ENCODE measurements around the gene BMPR1A.

BMPR1A gene

GRCh38 chr10:86833969-86834368 is 77.5 kb downstream of the BMPR1A start:
- H3K4me3 ChIP-seq (ENCODE audit: low read length) = no peak overlapping the region
- TF ChIP-seq CTCF (conservative IDR thresholded peaks at IDR 0.05; ENCODE audit: low read depth, low read length) = no peak
- no peak for DNase-seq (ENCODE audit: low read depth)

- no peak for TF ChIP-seq CTCF (conservative IDR thresholded peaks at IDR 0.05; ENCODE audit: low read depth, low read length)
- H3K4me3 ChIP-seq (ENCODE audit: low read length) = no peak overlapping the region
- DNase-seq (ENCODE audit: low read depth) = no peak
Observed at GRCh38 chr10:86836044-86836443, 79.6 kb downstream of the BMPR1A start.

- TF ChIP-seq CTCF (conservative IDR thresholded peaks at IDR 0.05; ENCODE audit: low read depth, low read length) = no peak
- DNase-seq (ENCODE audit: low read depth) = no peak
- H3K4me3 ChIP-seq (ENCODE audit: low read length) = no peak overlapping the region
Observed at GRCh38 chr10:86837663-86838062, 81.2 kb downstream of the BMPR1A start.

GRCh38 chr10:86840498-86840897 is 84.1 kb downstream of the BMPR1A start:
- no peak for DNase-seq (ENCODE audit: low read depth)
- no peak overlapping the region for H3K4me3 ChIP-seq (ENCODE audit: low read length)
- no peak for TF ChIP-seq CTCF (conservative IDR thresholded peaks at IDR 0.05; ENCODE audit: low read depth, low read length)

GRCh38 chr10:86846088-86846487 is 89.7 kb downstream of the BMPR1A start:
- DNase-seq (ENCODE audit: low read depth) = no peak
- H3K4me3 ChIP-seq (ENCODE audit: low read length) = no peak overlapping the region
- no peak for TF ChIP-seq CTCF (conservative IDR thresholded peaks at IDR 0.05; ENCODE audit: low read depth, low read length)

GRCh38 chr10:86848747-86849146 is 92.3 kb downstream of the BMPR1A start:
- no peak overlapping the region for H3K4me3 ChIP-seq (ENCODE audit: low read length)
- TF ChIP-seq CTCF (conservative IDR thresholded peaks at IDR 0.05; ENCODE audit: low read depth, low read length) = no peak
- DNase-seq (ENCODE audit: low read depth) = no peak

GRCh38 chr10:86849181-86849894 is 92.9 kb downstream of the BMPR1A start:
- no peak for DNase-seq (ENCODE audit: low read depth)
- no peak for TF ChIP-seq CTCF (conservative IDR thresholded peaks at IDR 0.05; ENCODE audit: low read depth, low read length)
- H3K4me3 ChIP-seq (ENCODE audit: low read length) = no peak overlapping the region
